ENCODE results near the gene ARHGAP27.
A peak's percentile ranks its signal among the peaks of the same experiment; 100 is the strongest.

ARHGAP27 gene

DNA sequence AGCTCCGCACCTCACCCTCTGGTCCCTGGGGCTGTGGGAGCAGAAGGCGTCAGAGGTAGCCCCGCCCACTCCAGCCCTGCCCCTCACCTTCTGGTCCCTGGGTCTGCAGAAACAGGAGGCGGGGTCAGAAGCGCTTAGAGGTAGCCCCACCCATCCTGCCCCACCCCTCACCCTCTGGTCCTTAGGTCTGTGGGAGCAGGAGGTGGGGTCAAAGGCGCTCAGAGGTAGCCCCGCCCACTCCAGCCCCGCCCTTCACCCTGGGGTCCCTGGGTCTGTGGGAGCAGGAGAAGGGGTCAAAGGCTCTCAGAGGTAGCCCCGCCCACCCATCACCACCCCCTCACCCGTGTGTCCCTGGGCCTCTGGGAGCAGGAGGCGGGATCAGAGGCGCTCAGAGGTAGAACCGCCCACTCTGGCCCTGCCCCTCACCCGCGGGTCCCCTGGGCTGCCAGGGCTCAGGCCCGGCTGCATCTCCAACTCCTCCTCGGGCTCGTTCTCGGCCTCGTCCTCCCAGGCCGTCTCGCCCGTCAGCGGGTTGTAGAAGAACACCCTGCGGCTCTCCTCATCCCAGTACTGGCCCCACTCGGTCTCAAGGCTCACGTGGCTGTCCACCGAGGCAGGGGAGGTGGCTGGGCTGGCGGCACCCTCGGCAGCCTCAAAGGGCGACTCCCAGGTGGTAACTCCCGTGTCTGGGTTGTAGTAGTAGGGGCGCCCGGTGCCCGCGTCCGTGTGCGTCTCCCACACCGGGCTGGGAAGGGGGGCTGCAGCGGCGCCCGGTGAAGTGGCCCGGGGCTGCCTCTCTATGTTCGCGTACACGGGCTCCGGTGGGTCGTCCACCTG is 27.2 kb downstream of the ARHGAP27 start:
- DNase-seq: no peak

DNA sequence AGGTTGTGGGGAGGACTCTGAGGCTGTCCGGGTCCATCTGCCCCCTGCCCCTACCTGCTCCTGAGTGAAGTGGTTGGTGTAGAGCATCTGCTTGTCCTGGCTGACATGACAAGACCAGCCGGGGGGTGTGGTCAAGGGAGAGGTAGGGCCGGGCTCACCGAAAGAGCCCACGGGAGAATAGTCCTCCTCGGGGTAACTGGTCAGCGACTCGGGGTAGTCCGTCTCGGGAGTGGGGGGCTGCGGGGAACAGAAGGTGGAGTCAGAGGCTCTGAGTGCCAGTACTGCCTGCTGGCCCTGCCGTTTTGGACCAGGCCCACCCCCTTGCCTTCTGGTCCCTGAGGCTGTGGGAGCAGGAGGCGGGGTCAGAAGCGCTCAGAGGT is 27.8 kb downstream of the ARHGAP27 start:
- no peak for DNase-seq

DNA sequence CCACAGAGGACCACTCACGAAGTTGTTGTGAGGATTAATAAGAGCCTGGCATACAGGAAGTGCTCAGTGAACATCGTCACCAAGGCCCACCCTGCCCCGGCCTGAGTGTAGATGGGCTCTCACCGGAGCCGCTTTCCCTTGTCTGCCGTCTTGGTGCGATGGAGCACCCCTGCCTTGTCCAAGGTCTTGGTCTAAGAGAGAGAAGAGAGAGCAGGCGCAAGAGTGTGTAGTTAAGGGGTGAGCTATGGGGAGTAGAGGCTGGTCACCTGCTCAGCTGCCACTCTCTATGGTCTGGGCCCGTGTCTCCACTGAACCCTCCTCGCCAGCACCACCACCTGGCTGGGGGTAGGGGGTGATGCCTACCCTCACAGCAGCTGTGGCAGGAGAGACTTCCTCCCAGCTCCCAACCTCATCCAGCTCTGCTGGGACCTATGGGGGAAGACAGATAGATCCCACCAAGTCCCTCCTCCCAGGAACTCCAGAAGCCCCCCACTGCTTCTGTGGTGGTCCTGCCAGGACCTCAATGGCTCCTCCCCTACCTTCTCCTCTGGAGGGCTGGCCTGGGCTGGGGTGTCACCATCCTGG is 28.7 kb downstream of the ARHGAP27 start:
- no peak for DNase-seq

DNA sequence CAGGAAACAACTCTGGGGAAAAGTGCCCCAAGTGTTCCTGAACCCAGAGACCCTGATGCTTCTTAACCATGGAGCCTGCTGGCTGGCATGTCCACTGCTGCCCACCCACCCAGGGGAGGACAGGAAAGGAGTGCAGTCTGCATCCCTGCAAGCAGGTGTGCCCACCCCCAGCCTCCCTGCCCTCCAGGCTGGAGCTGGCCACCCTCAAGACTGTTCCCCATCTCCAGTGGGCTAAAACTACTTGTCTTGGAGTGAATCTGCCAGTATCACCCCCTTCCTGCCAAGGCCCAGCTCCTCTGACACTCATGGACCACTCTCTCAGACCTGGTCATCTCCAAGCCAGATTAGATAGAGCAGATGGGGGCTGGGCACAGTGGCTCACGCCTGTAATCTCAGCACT is 29.8 kb downstream of the ARHGAP27 start:
- DNase-seq: no peak

DNA sequence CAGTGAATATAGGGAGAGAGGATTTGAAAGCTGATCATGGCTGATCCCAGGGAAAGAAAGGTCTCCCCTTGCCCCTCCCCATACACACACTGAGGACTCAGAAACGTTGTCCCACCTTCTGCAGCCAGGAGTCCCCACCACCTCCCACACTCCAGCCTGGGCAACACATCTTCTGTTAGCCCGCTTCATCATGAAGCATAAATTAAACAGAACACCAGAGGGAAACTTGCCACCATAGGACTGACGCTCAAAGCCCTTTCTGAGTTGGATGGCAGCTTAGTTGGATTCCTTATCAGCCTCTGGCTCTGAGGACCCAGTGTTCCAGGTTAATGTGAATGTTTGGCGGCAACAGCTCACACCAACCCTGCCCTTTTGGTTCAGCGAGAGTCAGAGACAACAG is 33.9 kb downstream of the ARHGAP27 start:
- no peak for DNase-seq

DNA sequence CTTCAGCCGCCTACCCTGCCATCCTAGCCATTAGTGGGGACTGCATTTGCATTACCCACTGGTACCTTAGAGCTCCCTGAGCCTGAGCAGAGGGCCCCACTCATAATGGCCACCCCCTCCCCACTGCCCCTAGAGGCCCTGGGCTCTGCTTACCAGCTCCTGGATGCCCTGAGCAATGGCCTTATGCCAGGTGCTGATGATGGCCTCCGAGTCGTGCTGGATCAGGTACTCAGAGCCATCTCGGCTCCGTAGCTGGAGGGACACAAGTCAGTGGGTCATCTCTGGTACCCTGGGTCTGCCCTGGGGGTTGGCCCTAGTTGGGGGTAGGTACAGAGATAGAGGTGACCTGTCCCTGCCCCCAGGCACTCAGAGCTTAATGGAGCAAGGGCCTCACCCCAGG is 34.9 kb downstream of the ARHGAP27 start:
- no peak for DNase-seq

DNA sequence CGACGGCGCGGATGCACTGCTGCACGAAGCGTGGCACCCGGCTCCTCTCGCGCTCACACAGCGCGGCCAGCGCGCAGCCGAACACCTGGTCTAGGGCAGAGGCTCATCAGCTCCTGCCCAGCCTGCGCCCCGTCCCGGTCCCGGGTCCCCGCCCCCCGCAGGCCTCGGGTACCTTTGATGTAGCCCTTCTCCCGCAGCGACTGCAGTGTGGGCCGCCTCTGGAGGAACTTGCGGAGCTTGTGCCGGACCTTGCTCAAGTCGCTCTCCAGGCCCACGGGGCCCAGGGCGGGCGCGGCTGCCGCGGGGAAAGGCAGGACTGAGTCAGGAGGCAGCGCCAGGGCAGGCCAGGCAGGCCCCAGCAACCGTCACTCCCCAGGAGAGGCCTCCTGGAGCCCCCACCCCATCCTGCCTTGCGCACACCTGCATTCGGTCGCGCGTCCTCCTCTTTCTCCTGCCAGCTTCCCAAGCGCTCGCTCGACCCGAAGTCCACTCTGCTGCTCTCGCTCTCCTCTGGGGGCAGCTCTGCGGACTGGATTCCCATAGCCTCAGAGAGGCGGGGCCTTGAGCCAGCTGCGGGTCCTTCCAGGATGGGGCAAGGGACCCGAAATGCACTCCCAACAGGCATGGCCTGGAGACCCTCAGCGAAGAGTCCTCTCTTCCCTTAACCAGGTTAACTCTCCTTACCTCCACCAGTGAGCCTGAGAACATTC is 36.0 kb downstream of the ARHGAP27 start:
- DNase-seq: no peak

DNA sequence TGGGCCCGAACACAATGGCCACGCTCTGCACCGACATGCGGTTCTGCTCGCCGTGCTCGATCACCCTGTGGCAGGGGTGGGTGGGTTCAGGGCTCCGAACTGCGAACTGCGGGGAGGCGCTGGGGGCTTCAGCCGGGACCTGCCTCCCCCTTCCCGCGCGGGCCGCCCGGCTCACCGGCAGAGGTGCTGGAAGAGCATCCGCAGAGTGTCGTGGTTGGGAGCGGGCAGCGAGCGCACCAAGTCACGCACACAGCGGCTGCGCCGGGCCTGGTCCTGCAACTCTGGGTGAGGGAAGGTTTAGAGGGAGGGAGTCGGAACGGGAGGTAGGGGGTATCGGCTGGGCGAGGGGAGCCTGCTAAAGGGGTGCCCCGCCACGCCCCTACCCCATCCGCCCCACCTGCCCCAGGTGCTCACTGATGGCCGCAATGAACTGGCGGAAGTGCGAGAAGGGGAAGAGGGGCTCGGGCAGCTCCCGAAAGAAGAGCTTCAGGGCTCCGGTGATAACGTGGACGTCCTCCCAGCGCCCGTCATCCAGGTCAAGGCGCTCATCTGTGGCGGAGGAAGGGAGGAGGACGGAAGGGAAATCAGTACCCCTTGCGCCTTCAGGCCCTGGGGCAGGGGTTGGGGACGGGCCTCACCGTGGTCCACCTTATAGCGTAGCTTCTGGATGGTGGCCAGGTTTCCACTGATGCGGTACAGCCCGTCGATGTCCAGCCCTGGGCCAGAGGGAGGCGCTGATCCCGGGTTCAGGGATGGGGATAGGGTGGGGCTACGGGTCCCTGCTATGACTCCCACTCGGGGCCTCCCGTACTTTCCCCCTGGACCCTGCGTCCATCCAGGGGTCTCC is 36.9 kb downstream of the ARHGAP27 start:
- DNase-seq: no peak

DNA sequence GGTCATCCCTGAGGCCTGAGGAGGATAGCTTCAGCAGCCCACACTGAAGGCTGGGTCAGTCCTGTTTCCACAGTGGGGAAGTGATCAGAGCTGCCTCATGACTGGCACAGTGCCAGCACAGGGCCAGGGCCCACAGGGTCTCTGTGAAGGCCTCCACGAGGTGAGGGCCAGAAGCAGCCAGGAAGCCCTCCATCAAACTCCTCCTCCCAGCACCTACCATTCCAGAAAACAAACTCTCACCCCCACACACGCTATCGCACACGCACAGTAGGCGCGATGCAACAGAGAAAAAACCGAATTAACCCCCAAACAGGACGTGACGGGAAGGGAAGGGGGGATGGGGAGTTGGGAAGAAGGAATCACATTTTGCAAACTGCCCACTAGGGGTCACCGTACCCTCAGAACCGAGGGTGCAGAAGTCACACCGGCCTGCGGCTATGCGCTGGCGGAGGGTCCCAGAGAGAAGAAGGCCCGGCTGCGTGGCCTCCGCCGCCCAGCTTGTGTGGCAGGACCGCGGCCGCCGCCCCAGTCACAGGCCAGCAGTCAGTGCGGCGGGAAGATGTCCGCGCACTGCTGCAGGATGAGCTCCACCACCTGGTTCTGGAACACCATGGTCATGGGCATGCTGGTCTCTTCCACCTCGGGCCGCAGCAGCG is 37.6 kb downstream of the ARHGAP27 start:
- DNase-seq: peak; percentile 55

DNA sequence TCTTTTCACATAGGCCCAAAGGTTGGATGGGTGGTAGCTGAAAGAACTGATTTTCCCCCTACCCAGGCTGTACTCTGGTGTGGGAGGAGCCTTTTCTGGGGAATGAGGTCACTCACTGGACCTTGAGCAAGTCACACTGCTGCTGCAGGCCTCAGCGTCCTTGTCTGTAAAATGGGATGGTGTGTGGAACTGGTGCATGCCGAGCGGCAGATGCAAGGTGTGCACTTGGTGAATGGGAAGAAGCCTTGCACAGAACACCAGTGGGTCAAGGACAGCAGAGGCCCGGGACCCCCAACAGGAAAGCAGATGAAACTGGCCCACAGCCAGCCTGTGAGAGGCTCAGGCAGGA is 38.1 kb downstream of the ARHGAP27 start:
- no peak for DNase-seq

DNA sequence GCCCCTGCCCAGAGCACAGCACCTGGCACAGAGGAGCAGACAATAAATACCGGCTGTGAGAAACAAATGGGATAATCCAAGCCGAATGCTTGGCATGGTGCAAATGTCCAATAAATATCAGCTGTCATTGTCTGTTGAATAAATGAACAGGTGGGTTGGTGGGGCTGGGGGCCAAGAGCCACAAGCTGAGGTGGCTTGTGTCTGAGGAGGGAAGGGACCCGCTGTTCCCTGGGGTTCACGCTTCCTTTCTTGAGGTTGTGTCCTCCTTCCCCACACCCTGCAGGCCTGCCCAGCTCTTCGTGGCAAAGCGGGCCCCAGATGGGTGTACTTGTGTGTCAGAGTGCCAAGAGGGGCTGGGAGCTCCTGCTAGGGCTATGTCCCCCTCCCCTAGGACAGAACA is 38.6 kb downstream of the ARHGAP27 start:
- DNase-seq: no peak

DNA sequence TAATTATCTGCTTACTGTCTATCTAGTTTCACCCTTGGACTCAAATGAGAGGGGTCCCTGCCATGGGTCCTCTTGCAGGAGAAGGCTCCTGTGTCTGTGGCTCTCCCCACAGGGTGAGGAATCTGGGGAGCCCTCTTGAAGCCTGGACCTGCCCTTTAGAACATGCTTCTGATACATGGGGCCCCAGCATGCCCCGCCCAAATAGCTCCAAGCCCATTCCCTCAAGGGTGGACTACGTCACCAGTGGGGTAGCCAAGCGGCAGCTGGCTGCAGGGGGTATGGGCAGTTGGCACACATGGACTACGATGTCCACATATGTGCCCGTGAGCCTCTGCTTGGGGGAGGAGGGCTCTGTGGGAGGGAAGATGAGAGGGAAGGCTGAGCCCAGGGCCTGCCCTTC is 39.3 kb downstream of the ARHGAP27 start:
- DNase-seq: no peak

DNA sequence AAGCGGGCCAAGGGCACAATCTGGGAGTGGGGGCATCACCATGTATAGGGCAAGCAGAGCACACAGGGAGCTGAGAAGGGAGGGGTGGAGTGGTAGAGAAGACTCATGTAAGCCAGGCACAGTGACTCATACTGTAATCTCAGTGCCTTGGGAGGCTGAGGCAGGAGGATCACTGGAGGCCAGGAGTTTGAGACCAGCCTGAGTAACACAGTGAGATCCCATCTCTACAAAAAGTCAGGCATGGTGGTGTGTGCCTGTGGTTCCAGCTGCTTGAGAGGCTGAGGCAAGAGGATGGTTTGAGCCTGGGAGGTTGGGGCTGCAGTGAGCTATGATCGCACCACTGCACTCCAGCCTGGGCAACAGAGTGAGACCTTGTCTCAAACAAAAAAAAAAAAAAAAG is 40.8 kb downstream of the ARHGAP27 start:
- DNase-seq: no peak

DNA sequence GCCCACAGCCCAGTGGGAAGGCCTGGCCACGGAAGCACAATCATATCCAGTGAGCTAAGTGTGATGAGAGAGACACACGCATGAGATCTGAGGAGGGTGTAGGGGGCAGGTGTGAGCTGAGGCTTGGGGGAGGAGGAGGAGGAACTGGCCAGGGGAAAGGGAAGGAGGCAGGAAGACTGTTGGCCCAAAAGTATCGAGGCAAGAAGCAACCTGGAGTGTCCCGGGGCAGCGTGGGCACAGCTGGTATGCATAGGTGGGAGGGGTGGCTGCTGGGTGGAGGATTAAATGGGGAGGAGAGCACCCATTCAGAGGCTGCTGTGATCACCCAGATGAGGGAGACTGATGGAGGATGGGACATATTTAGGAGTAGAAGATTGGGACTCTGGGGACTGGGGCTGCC is 41.4 kb downstream of the ARHGAP27 start:
- no peak for DNase-seq

DNA sequence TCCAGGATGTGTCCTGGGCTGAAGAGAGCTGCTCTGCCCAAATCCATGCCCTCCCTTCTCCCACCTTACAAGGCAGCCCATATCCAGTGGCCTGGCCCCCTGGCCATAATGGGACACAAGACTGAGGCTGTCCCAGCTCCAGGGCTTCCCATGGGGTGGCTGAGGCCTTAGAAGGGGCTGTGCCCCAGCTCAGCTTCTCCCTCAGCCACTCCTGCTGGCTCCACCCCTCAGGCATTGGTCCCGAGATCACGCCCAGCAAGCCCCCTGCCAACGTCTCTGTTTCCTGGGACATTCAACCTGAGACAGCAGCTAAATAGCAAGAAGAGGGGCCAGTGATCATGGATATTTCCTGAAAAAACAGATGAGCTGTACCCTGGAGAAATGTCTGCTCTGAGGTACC is 43.3 kb downstream of the ARHGAP27 start:
- no peak for DNase-seq

DNA sequence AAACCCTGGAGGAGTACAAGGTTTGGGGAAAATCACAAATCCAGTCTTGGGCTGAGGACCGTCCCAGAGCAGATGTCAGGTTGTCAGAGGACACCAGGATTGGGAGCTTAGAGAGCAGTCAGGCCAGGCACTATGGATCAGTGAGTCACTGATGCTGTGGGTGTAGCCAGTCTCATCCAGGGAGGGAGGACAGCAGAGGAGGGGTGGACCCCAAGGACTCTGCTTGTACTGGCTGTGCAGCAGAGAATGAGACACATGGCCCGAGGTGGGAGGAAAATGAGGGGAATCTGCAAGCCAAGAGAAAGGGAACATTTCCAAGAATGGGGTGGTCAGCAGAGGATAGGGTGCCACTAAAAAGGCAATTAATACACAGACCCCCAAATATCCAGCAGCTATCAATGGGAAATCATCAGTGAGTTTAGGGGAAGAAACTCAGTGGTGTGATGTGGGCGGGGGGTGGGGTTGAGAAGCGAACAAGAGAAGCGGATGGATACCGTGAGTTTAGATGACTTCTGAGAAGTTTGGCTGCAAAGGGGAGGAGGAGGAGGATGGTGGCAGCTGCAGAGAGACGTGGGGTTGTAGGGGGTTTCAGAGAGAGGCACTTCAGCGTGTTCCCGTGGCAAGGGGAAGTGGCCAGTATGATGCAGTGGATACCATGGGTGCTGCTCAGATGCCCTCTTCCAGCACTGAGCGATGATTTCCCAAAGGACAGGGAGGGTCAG is 43.9 kb downstream of the ARHGAP27 start:
- DNase-seq: no peak

DNA sequence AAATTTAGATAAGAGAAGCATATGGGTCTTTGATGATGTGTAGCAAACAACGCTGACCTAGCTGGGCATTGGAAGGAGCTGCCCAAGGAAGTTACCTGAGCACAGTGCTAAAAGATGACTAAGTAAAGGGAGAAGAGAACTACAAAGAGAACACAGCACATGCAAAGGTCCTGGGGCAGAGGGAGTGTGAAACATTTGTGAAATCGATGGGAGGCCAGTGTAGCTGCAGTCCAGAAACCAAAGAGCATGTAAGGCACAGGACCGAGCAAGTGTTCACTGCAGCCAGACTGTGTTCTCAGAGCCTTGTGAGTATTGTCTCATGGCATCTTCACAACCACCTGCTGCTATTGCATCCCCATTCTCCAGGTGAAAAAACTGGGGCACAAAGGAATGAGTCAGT is 44.9 kb downstream of the ARHGAP27 start:
- DNase-seq: no peak

DNA sequence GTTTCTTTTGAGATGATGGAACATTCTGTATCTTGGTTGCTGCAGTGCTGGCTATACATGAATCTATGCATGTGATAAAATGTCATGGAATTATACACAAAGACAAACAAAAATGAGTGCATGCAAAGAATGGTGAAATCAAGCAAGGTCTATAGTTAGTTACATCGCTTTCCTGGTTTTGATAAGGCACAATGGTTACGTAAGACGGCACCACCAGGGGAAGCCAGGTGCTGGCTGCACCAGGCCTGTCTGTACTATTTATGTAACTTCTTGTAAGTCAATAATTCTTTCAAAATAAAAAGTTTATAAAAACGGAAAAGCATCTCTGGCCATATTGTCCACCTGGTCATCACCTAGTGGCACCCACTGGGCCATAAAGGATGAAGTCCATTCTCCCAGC is 46.5 kb downstream of the ARHGAP27 start:
- DNase-seq: no peak

DNA sequence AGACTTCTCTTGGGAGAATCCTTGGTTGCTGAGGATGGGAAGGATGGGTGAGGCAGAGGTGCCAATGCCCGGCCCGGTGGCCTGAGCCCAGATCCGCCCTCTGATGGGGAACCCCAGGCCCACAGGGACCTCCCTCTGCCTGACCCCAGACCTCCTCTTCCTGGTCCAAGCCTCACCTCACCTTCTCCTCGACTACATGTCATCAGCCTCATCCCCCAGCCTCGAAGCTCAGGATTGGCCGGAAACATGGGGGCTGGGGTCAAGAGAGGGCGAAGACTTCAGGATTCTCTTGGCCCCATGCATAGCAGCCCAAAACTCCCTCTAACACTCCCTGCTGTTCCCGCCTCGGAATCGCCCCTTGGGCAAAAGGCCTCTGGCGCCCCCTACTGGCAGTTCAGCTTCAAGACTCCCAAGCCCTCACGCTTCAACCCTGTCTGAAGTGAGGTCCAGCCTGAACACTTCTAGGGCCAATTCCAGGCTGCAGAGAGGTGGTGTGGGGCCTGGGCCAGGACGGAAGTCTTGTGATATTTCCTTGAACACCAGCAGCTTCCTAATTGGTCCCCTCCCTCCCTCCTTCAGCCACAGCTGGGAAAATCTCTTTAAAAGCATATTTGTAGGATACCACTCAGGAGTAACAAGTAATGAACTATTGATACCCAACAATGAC is 47.2 kb downstream of the ARHGAP27 start:
- DNase-seq: peak; percentile 61

DNA sequence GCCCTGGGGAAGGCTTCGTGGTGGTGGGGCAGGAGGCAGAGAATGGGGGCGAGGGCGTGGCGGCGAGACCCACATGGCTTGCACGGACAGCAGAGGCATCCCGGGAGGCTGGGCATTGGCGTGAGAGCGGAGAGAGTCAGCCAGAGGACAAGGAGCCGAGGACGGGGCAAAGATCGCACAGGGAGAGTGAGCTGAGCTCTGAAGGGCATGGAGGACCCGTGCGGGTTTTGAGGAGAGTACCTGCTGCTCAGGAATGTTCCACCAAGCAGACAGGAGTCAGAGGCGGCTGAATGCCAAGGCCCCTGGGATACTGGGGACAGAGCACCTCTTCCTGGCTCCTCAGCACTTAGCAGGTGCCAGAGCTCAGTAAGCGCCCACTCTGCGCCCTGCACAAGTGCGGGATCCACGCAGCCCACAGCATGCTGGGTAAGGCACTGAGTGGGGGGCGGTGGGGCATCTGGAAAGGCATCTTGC is 47.8 kb downstream of the ARHGAP27 start:
- DNase-seq: no peak

DNA sequence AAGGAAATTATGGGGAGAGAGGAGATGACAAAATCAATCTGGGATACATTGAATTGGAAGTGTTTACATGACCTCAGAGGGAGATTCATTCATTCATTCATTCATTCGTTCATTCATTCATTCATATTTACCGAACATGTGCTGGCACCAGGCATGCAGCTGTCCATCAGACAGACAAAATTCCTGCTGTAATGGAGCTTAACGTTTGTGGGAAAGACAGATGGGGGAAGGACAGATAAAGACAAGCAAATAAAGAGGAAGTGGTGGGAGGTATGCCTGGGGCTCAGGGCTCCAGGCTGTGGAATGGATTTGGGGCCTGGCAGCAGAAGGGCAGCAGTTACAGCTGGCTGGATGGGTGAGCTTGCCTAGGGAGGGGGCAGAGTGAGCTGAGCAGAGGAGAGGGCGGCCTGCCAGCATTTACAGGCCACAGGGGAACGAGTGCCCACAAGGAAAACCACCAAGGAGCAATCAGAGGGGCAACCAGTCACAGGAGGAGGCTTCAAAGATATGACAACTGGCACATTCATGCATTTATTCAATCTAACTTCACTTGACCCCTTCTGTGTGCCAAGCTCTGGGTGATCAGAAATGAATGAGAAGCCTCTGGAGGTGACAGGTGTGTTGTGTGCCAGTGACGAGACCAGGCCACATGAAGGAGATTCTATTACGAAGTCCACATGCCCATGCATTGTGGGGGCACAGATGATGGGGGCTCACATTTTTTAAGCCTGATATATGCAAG is 48.5 kb downstream of the ARHGAP27 start:
- no peak for DNase-seq

All from NCI-H510A (cell line).